Measurements from ENCODE around the gene HSD3B1.
"Not testable (repeated sequence)": the region's sequence is repeated elsewhere in the genome, so short reads cannot be mapped to it uniquely, and the experiment has no call there.

Gene HSD3B1

GRCh38 chr1:119544165-119544762 is 37.3 kb downstream of the HSD3B1 start:
- no peak overlapping the region for H3K27ac ChIP-seq
- TF ChIP-seq ZFX (IDR thresholded peaks at IDR 0.05; ENCODE audit: borderline replicate concordance), result no peak
- TF ChIP-seq CTCF (IDR thresholded peaks at IDR 0.05), result peak; percentile 86

GRCh38 chr1:119546641-119547040 is 39.6 kb downstream of the HSD3B1 start:
- no peak overlapping the region for H3K27ac ChIP-seq
- TF ChIP-seq CTCF (IDR thresholded peaks at IDR 0.05), result no peak
- no peak for TF ChIP-seq ZFX (IDR thresholded peaks at IDR 0.05; ENCODE audit: borderline replicate concordance)

GRCh38 chr1:119547306-119547705 is 40.3 kb downstream of the HSD3B1 start:
- no peak for TF ChIP-seq CTCF (IDR thresholded peaks at IDR 0.05)
- no peak for TF ChIP-seq ZFX (IDR thresholded peaks at IDR 0.05; ENCODE audit: borderline replicate concordance)
- H3K27ac ChIP-seq, result no peak overlapping the region

GRCh38 chr1:119547805-119548204 is 40.8 kb downstream of the HSD3B1 start:
- H3K27ac ChIP-seq, result no peak overlapping the region
- TF ChIP-seq ZFX (IDR thresholded peaks at IDR 0.05; ENCODE audit: borderline replicate concordance) (no peak), CTCF (IDR thresholded peaks at IDR 0.05) (no peak)

- no peak overlapping the region for H3K27ac ChIP-seq
- TF ChIP-seq ZFX (IDR thresholded peaks at IDR 0.05; ENCODE audit: borderline replicate concordance), result no peak
- peak; percentile 83 for TF ChIP-seq CTCF (IDR thresholded peaks at IDR 0.05)
Observed at GRCh38 chr1:119549719-119550132, 42.7 kb downstream of the HSD3B1 start.

- TF ChIP-seq CTCF (IDR thresholded peaks at IDR 0.05) (no peak), ZFX (IDR thresholded peaks at IDR 0.05; ENCODE audit: borderline replicate concordance) (no peak)
- no peak overlapping the region for H3K27ac ChIP-seq
Observed at GRCh38 chr1:119550381-119550780, 43.4 kb downstream of the HSD3B1 start.

GRCh38 chr1:119551218-119551617 is 44.2 kb downstream of the HSD3B1 start:
- TF ChIP-seq CTCF (IDR thresholded peaks at IDR 0.05) (no peak), ZFX (IDR thresholded peaks at IDR 0.05; ENCODE audit: borderline replicate concordance) (no peak)
- H3K27ac ChIP-seq, result no peak overlapping the region

GRCh38 chr1:119552656-119553055 is 45.6 kb downstream of the HSD3B1 start:
- not testable (repeated sequence) for H3K27ac ChIP-seq

GRCh38 chr1:119553302-119554071 is 46.5 kb downstream of the HSD3B1 start:
- not testable (repeated sequence) for H3K27ac ChIP-seq
